D721Med (cell line): ENCODE results near the gene ATP7B.

Experiments
- DNase-seq: peaks from one replicate; pipeline ENCODE4 v3.0.0; 2011; ENCODE audit warnings: low spot score; ENCODE audit not compliant: insufficient read length
- FAIRE-seq: peaks from 2 replicates; lab custom pipeline; 2011; peaks lifted over from hg19 to GRCh38; lab: Jason Lieb, UNC
- CTCF ChIP-seq: IDR thresholded peaks from 2 replicates; pipeline ENCODE4 v1.5.1; 2012; ENCODE audit warnings: mild to moderate bottlenecking, control low read depth; ENCODE audit not compliant: insufficient read depth; ENCODE audit errors: missing control alignments

ATP7B gene

DNA sequence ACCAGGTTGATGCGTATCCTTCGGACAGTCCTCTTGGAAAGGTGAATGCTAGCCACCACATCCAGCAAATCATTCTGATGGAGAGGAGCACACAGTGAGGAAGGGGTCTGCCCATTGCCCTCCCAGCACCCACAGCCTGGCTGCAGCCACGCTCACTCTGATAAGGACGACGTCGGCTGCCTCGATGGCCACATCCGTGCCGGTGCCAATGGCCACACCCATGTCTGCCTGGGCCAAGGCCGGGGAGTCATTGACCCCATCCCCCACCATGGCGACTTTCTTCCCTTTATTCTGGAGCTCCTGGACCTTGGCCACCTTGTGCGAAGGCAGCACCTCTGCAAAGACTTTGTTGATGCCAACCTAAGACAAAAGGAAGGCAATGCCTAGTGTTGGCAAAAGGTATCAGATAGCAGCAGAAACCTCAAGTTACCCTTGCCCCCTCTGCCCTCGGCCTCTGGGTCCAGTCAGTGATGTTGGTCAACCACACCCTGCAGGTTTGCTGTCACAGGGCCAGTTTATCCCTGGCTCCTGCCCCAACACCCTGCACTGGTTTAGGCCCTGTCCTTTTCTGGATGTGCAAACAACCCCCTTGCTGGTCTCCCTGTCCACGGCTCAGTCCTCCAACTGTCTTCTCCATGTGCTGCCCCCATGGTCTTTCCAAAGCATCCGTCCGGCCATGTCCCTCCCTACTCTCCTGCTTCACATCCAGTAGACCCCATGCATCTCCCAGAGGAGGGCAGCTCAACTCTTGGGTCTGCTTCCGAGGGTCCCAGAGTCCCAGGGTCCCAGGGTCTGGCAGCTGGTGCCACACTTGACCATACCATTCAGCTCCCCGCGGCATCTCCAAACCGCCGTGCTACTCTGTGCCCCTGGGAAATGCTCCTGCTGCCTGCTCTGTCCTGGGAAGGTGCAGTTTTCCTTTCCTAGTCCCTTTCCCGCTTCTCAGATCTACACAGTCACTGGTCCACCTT lies 73.6 kb downstream of the ATP7B start:
- no peak for TF ChIP-seq CTCF
- DNase-seq (no peak), FAIRE-seq (no peak)

DNA sequence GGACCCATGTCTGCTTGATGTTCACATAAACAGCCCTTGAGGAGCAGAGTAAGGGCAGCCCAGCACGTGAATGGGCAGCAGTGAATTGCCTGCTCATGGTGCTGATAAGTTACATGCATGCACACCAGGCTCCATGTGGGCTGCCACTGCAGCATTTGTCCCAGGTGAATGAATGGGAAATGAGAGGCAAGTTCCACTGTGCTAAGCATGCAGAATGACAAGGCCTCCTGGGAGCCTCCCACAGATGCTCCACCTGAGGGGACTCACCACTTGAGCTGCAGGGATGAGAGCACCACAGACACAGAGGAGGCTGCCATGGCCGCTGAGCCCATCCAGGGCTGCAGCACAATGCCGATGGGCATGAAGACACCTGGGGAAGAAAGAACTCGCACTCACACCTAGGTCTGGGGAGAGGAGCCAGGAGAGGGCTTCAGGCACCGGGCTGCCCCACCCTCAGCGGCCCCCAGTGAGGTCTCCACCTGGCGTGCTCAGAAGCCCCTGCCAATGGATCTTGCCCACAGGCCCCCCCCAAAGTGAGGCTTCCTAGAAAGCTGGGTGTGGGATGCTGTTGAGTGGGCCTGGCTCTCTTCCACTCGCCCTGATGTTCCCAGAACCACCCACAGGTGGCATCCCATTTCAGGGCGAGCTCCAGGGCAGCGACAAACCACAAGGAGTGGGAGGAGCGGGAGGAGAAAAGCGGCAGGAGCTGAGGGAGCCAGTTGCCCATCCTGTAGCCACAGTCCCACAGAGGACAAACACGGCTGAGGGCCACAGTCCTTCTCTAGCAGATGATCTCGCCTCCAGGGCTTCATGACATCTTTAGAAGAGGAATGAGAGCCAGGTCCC lies 75.7 kb downstream of the ATP7B start:
- FAIRE-seq (no peak), DNase-seq (no peak)
- TF ChIP-seq CTCF: peak; percentile 22

DNA sequence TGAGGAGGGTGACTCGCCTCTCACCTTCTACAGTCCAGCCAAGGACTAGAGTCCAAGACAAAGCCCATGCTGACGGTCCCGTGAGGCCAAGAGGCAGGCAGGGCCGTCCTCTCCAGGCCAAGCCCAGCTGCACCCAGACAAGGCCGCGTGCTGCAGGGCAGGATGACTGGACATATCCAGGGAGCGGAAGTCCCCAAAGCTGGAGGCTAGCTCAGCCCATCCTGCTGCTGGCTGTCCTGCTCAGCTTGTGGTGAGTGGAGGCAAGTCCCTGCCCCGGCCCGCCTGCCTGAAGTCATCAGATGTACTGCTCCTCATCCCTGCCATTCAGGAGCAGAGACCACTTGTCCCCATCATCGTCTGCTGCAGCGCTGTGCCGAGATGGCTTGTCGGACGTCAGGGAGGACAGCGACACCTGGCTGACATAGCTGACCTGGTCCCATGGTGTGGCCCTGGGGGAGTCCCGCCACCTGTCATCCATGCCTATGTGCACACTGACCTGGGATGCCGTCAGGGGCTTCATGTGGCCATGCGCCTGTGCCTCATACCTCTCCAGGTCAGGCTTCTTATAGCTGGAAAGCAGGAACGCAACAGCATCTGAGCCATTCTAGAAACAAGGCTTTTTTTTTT lies 76.7 kb downstream of the ATP7B start:
- TF ChIP-seq CTCF: no peak

GRCh38 chr13:51933466-51934058 lies 77.7 kb downstream of the ATP7B start:
- TF ChIP-seq CTCF: no peak
- DNase-seq (no peak), FAIRE-seq (no peak)

More for the DNA sequence above, 76.7 kb downstream of the ATP7B start:
- DNase-seq: no peak
- FAIRE-seq: no peak

DNA sequence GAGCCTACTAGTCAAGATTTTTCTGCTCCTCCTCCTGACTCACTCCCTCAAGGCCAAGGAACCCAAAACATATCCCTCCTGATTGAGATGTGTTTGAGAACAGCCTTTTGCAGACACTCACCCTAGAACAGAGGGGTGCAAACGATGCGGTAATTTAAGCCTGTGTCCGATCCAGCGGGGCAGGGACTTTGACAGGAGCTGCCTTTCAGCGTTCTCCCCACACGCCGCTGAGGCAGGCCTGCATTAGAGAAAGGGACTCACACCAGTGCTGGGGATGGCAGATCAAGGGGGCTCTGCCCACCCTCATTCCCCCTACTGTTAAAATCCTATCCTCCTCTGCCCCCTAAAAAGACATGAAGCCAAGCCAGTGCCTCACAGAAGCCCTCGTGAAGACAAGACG lies 79.0 kb downstream of the ATP7B start:
- no peak for TF ChIP-seq CTCF
- no peak for DNase-seq
- no peak for FAIRE-seq

DNA sequence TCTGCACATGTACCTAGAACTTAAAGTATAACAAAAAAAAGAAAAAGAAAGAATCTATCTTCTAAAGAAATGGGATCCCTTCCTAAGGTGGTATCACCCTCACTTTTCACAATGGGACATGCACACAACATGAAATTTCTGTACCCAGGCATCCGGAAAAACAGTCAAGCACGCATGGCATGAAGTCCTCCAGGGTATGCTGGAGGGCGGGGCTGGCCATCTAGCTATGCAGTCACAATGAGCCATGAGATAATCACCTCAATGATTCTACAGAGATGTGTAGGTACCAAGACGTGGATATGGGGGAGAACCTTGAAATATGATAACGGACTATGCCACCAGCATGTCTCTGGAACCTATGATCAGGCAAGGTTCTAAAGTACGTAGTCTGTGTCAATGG lies 79.6 kb downstream of the ATP7B start:
- DNase-seq (no peak), FAIRE-seq (no peak)
- no peak for TF ChIP-seq CTCF
